ENCODE data around the gene CYP1A2.

Gene CYP1A2

DNA sequence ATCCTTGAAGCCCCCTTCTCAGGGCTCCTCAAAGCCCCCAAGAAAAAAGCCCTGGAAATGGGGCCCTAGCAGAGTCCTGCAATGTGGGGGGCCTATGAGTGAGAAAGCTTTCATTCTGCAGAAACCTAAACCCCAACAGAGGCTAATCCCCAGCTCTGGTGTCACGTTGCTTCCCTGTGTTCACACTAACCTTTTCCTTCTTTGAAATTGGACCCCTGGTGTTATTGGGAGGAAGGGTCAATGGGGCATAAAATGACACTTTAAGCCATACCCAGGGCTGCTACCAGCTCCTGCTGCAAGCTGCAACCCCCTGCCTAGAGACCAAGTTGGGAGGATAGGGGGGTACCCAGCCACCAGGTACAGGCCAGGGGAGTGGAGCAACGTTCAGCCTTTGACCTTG lies 2.1 kb downstream of the CYP1A2 start:
- DNase-seq (ENCODE audit: low read depth, low spot score): no peak
- CTCF ChIA-PET: interaction anchor here (1.0 to 2.8 kb wide), 4 partner anchors 11 to 119 kb away, joined by 3 to 36 read pairs (median 4); no protein-coding TSS in a partner anchor
- no peak overlapping the region for H3K4me3 ChIP-seq (ENCODE audit: low read depth, low read length)
- POLR2A ChIA-PET: interaction anchor here (0.6 kb wide), 1 partner anchor 111 kb away, joined by 3 read pairs; no protein-coding TSS in a partner anchor
- TF ChIP-seq, protein P1, sequence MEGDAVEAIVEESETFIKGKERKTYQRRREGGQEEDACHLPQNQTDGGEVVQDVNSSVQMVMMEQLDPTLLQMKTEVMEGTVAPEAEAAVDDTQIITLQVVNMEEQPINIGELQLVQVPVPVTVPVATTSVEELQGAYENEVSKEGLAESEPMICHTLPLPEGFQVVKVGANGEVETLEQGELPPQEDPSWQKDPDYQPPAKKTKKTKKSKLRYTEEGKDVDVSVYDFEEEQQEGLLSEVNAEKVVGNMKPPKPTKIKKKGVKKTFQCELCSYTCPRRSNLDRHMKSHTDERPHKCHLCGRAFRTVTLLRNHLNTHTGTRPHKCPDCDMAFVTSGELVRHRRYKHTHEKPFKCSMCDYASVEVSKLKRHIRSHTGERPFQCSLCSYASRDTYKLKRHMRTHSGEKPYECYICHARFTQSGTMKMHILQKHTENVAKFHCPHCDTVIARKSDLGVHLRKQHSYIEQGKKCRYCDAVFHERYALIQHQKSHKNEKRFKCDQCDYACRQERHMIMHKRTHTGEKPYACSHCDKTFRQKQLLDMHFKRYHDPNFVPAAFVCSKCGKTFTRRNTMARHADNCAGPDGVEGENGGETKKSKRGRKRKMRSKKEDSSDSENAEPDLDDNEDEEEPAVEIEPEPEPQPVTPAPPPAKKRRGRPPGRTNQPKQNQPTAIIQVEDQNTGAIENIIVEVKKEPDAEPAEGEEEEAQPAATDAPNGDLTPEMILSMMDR (IDR thresholded peaks at IDR 0.05; ENCODE audit: insufficient read depth, low read length, missing control alignments): no peak

DNA sequence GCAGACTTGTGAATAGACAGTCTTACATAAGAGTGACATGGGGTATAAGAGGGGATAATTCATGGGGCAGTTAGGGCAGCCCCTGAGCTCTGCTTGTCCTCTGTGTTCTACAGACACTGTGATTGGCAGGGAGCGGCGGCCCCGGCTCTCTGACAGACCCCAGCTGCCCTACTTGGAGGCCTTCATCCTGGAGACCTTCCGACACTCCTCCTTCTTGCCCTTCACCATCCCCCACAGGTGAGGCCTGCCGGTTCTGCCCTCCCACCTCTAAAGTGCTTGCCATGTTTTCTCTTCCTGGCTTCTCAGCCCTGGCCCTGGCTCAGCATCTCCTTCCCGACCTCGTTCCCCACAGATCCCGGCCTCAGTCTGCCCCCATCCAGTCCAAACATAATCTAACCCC lies 3.4 kb downstream of the CYP1A2 start:
- POLR2A ChIA-PET: no interaction called here
- CTCF ChIA-PET: interaction anchor here (1.4 to 2.8 kb wide), 3 partner anchors 18 to 120 kb away, joined by 4 to 36 read pairs (median 5); no protein-coding TSS in a partner anchor
- TF ChIP-seq, protein P1 (IDR thresholded peaks at IDR 0.05; ENCODE audit: insufficient read depth, low read length, missing control alignments): no peak
- H3K4me3 ChIP-seq (ENCODE audit: low read depth, low read length): no peak overlapping the region
- no peak for DNase-seq (ENCODE audit: low read depth, low spot score)

DNA sequence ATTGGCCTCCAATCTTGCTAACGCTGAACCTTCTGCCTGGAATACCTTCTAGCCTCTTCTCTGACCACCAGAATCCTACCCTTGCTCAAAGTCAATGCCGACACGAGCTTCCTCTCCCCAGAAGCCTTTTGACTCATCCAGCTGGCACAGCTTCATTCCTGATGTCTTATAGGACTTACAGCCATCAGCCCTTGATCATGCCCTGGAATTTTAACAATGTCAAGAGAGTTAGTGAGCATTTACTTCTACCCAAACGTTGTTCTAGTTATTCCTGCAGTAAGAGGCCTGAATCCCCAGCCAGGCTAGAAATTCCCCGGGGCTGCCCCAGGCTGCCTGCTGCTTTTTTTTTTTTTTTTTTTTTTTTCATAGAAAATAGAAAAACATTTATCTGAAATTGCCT lies 3.9 kb downstream of the CYP1A2 start:
- H3K4me3 ChIP-seq (ENCODE audit: low read depth, low read length): no peak overlapping the region
- peak; percentile 60 for DNase-seq (ENCODE audit: low read depth, low spot score)
- TF ChIP-seq, protein P1 (IDR thresholded peaks at IDR 0.05; ENCODE audit: insufficient read depth, low read length, missing control alignments): no peak
- ChIA-PET POLR2A (no interaction called here), CTCF (interaction anchor here (1.6 to 2.8 kb wide), 3 partner anchors 18 to 121 kb away, joined by 3 to 36 read pairs (median 5); no protein-coding TSS in a partner anchor)

DNA sequence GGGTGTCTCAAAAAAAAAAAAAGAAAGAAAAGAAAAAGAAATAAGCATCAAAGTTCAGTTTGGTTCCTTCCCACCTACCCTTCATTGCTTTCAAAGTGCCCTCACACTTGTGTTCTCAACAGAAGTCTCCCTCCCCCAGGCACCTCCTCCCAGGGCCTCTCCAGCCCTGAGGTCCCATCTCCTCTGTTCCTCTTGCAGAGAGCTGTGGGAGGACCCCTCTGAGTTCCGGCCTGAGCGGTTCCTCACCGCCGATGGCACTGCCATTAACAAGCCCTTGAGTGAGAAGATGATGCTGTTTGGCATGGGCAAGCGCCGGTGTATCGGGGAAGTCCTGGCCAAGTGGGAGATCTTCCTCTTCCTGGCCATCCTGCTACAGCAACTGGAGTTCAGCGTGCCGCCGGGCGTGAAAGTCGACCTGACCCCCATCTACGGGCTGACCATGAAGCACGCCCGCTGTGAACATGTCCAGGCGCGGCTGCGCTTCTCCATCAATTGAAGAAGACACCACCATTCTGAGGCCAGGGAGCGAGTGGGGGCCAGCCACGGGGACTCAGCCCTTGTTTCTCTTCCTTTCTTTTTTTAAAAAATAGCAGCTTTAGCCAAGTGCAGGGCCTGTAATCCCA lies 6.1 kb downstream of the CYP1A2 start:
- H3K4me3 ChIP-seq (ENCODE audit: low read depth, low read length): no peak overlapping the region
- TF ChIP-seq, protein P1 (IDR thresholded peaks at IDR 0.05; ENCODE audit: insufficient read depth, low read length, missing control alignments): no peak
- DNase-seq (ENCODE audit: low read depth, low spot score): no peak
- ChIA-PET POLR2A (no interaction called here), CTCF (interaction anchor here (1.2 to 11.1 kb wide), 2 partner anchors 16 to 120 kb away, joined by 7 to 141 read pairs; no protein-coding TSS in a partner anchor)

DNA sequence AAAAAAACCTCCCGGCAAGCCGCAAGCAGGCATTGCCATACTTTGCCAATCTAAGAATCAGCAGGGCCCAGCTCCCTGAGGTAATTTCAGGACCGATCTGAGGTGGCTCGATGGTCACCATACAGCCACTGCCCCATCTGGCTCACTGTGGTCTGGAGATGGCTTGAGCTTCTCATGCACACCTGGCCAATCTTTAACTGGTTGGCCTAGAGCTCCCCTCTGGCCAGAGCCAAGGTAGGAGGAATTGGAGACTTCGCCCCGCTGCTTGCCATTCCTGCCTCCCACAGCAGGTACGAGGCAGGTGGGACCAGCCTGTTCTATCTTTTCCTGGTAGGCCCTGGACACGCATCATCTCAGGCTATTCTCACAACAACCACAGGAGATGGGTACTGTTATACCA lies 10.1 kb downstream of the CYP1A2 start:
- DNase-seq (ENCODE audit: low read depth, low spot score): no peak
- no peak overlapping the region for H3K4me3 ChIP-seq (ENCODE audit: low read depth, low read length)
- TF ChIP-seq, protein P1 (IDR thresholded peaks at IDR 0.05; ENCODE audit: insufficient read depth, low read length, missing control alignments): no peak
- POLR2A ChIA-PET: no interaction called here
- CTCF ChIA-PET: interaction anchor here (11.1 to 33.5 kb wide), 2 partner anchors 11 to 127 kb away, joined by 141 to 1672 read pairs; partner anchors contain the start of gene CLK3

DNA sequence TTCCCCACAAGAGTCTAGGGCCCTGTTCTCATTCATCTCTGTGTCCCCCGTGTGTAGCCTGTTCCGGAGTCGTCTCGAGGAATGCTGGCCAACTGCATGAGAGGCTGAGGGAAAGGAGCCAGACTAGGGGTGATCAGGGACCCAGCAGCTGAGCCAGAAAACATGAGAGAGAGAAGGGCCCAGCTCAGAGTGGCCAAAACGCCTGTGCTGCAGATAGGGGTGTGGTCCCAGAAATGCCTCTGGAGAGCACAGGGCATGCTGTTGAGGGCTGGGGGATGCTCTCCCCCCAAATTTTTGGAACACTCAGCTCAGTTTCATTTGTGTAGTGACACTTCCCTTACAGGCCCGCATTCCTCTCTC lies 14.1 kb downstream of the CYP1A2 start:
- H3K4me3 ChIP-seq (ENCODE audit: low read depth, low read length): no peak overlapping the region
- TF ChIP-seq, protein P1 (IDR thresholded peaks at IDR 0.05; ENCODE audit: insufficient read depth, low read length, missing control alignments): no peak
- no peak for DNase-seq (ENCODE audit: low read depth, low spot score)
- CTCF ChIA-PET: interaction anchor here (1.3 to 33.5 kb wide), 3 partner anchors 7 to 388 kb away, joined by 3 to 1672 read pairs (median 141); partner anchors contain the start of gene CLK3
- POLR2A ChIA-PET: no interaction called here

All from AG04449 (cell line).